NT2/D1 (cell line): ENCODE results near the gene TMEM14B.
"Not testable (repeated sequence)": the region's sequence is repeated elsewhere in the genome, so short reads cannot be mapped to it uniquely, and the experiment has no call there.

Source experiments
- DNase-seq: peaks from one replicate; pipeline ENCODE4 v3.0.0-alpha.2; 2011; ENCODE audit warnings: low read depth, low spot score
- H3K27me3 ChIP-seq: 2 replicates; pipeline ENCODE4 v1.6.0; 2011; ENCODE audit warnings: mild to moderate bottlenecking; ENCODE audit not compliant: insufficient read length, insufficient read depth
- H3K36me3 ChIP-seq: 2 replicates; pipeline ENCODE4 v1.6.1; 2011; ENCODE audit warnings: mild to moderate bottlenecking, low read length, mixed read lengths; ENCODE audit not compliant: insufficient read depth, insufficient read length
- H3K4me1 ChIP-seq: 2 replicates; pipeline ENCODE4 v1.5.1; 2011; ENCODE audit not compliant: insufficient read depth, insufficient read length
- H3K4me3 ChIP-seq: 2 replicates; pipeline ENCODE4 v1.5.1; 2011; ENCODE audit warnings: low read depth; ENCODE audit not compliant: insufficient read length
- H3K9ac ChIP-seq: 2 replicates; pipeline ENCODE4 v1.6.0; 2011; ENCODE audit warnings: low read depth; ENCODE audit not compliant: insufficient read length
- H3K9me3 ChIP-seq: 2 replicates; pipeline ENCODE4 v1.5.1; 2011; ENCODE audit warnings: mild to moderate bottlenecking, low read length; ENCODE audit not compliant: insufficient read depth
- SUZ12 ChIP-seq: IDR thresholded peaks from 2 replicates; pipeline ENCODE4 v1.6.1; 2011; ENCODE audit not compliant: insufficient read length, insufficient read depth; ENCODE audit errors: extremely low read depth
- YY1 ChIP-seq: IDR thresholded peaks from 2 replicates; pipeline ENCODE4 v1.6.1; 2011; ENCODE audit not compliant: insufficient read length, insufficient read depth
- ZNF274 ChIP-seq: IDR thresholded peaks from 2 replicates; pipeline ENCODE4 v1.6.1; 2011; ENCODE audit warnings: mild to moderate bottlenecking, low read depth, low read length

Gene TMEM14B

DNA sequence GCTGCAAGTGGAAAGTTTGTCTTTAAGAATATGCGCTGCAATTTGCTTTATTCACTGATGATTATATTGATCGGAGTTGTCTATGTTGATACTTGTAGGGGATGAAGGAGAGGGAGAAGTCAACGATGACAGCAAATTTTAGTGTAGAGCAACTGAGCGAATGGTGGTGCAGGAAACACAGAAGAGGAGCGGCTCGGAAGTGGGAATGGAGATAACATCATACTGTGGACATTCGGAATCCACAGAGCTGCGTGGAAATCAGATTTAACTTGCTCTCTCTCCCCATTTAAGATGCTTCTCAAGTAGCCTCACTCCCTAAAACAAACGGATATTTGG lies 722 bp upstream of the TMEM14B start:
- H3K9me3 ChIP-seq: no peaks in the 10 kb centered on the region
- DNase-seq: no peak
- H3K4me1 ChIP-seq: no peaks in the 10 kb centered on the region
- peak overlapping the region; percentile 16 for H3K9ac ChIP-seq
- no peak overlapping the region for H3K4me3 ChIP-seq
- H3K36me3 ChIP-seq: peaks cover 27% of the 10 kb centered on the region
- H3K27me3 ChIP-seq: no peaks in the 10 kb centered on the region
- TF ChIP-seq ZNF274 (no peak), YY1 (no peak), SUZ12 (no peak)

GRCh38 chr6:10749734-10750133 lies 2.1 kb downstream of the TMEM14B start:
- H3K36me3 ChIP-seq: peaks cover 47% of the 10 kb centered on the region
- H3K9me3 ChIP-seq: no peaks in the 10 kb centered on the region
- no peaks in the 10 kb centered on the region for H3K4me1 ChIP-seq
- no peak overlapping the region for H3K4me3 ChIP-seq
- no peaks in the 10 kb centered on the region for H3K27me3 ChIP-seq
- H3K9ac ChIP-seq: no peak overlapping the region
- DNase-seq: no peak
- TF ChIP-seq SUZ12 (no peak), YY1 (no peak), ZNF274 (no peak)

- not testable (repeated sequence) for H3K4me1 ChIP-seq
Observed at GRCh38 chr6:10750568-10750967, 3.0 kb downstream of the TMEM14B start.

DNA sequence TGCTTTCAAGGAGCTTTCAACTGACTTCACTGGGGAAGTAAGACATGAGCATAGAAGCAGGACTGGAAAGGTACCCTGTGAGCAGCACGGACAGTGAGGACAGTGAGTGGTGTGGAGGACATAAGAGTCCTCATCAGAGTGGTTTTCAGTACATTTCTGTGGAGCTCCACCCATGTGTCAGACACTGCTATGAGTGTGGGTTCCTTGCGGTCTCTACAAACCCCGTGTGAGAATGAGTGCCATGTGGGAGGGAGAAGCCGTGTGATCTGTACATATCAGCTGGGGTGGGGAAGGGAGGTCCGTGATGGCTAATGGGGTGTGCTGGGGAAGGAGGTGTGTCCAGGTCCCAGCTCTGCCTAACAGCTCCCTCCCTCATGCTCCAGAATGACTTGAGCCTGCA lies 4.2 kb downstream of the TMEM14B start:
- not testable (repeated sequence) for H3K9me3 ChIP-seq, H3K27me3 ChIP-seq, H3K4me1 ChIP-seq, H3K4me3 ChIP-seq, H3K9ac ChIP-seq, DNase-seq
- peaks cover 61% of the 10 kb centered on the region for H3K36me3 ChIP-seq

More at GRCh38 chr6:10750568-10750967, 3.0 kb downstream of the TMEM14B start:
- not testable (repeated sequence) for H3K27me3 ChIP-seq, H3K9me3 ChIP-seq, DNase-seq, H3K4me3 ChIP-seq, H3K9ac ChIP-seq
- peaks cover 53% of the 10 kb centered on the region for H3K36me3 ChIP-seq

GRCh38 chr6:10756085-10756484 lies 8.5 kb downstream of the TMEM14B start:
- Histone ChIP-seq H3K36me3 (peaks cover 68% of the 10 kb centered on the region), H3K27me3 (no peaks in the 10 kb centered on the region), H3K9me3 (no peaks in the 10 kb centered on the region), H3K4me1 (peaks cover 2% of the 10 kb centered on the region), H3K4me3 (no peak overlapping the region), H3K9ac (no peak overlapping the region)
- no peak for DNase-seq
- no peak for TF ChIP-seq ZNF274
- TF ChIP-seq YY1: no peak
- TF ChIP-seq SUZ12: no peak

- no peaks in the 10 kb centered on the region for H3K27me3 ChIP-seq
- DNase-seq: peak; percentile 15
- no peak overlapping the region for H3K4me3 ChIP-seq
- H3K9ac ChIP-seq: no peak overlapping the region
- peaks cover 50% of the 10 kb centered on the region for H3K36me3 ChIP-seq
- H3K4me1 ChIP-seq: peaks cover 2% of the 10 kb centered on the region
- no peak for TF ChIP-seq ZNF274
- H3K9me3 ChIP-seq: no peaks in the 10 kb centered on the region
Observed at GRCh38 chr6:10759312-10759839, 11.8 kb downstream of the TMEM14B start.

- H3K4me3 ChIP-seq: no peak overlapping the region
- H3K27me3 ChIP-seq: no peaks in the 10 kb centered on the region
- H3K9me3 ChIP-seq: no peaks in the 10 kb centered on the region
- no peak for TF ChIP-seq ZNF274
- no peak for TF ChIP-seq SUZ12
- no peak for TF ChIP-seq YY1
- no peak for DNase-seq
- H3K36me3 ChIP-seq: peaks cover 45% of the 10 kb centered on the region
- H3K4me1 ChIP-seq: peaks cover 2% of the 10 kb centered on the region
- no peak overlapping the region for H3K9ac ChIP-seq
Observed at GRCh38 chr6:10759884-10760329, 12.3 kb downstream of the TMEM14B start.

DNA sequence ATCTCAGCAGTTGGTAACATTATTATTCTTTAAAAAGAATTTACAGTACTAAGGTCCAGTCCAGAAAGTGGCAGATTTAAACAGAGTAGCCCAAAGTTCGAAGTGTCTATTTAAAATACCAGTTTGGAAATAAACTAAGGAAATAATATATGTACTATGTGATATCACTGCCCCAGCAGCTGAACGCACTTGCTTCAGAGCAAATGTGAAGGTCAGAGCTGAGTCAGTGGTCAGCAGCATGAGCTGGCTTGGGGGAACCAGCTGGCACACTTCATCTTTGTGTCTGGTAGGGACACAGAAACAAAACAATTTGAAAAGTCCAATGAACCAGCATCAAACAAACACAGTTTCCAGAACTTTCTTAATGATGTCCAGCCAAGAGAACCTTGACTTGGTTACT lies 15.4 kb downstream of the TMEM14B start:
- peaks cover 26% of the 10 kb centered on the region for H3K36me3 ChIP-seq
- H3K9me3 ChIP-seq: no peaks in the 10 kb centered on the region
- no peak overlapping the region for H3K9ac ChIP-seq
- TF ChIP-seq SUZ12: no peak
- TF ChIP-seq ZNF274: no peak
- no peak for TF ChIP-seq YY1
- no peaks in the 10 kb centered on the region for H3K27me3 ChIP-seq
- peaks cover 2% of the 10 kb centered on the region for H3K4me1 ChIP-seq
- no peak for DNase-seq
- H3K4me3 ChIP-seq: no peak overlapping the region
